ENCODE measurements around the gene PLAAT4. TPM values are rescaled to one million over a fixed set of nuclear protein-coding genes. Genes with fewer than 3 reads are reported as not detected.

Gene PLAAT4
- total and polyA plus RNA-seq, 2 donors (not counting 3 experiments of a cell fraction or from before 2014, with no cell fraction given): 0.95 to 1.7 TPM

DNA sequence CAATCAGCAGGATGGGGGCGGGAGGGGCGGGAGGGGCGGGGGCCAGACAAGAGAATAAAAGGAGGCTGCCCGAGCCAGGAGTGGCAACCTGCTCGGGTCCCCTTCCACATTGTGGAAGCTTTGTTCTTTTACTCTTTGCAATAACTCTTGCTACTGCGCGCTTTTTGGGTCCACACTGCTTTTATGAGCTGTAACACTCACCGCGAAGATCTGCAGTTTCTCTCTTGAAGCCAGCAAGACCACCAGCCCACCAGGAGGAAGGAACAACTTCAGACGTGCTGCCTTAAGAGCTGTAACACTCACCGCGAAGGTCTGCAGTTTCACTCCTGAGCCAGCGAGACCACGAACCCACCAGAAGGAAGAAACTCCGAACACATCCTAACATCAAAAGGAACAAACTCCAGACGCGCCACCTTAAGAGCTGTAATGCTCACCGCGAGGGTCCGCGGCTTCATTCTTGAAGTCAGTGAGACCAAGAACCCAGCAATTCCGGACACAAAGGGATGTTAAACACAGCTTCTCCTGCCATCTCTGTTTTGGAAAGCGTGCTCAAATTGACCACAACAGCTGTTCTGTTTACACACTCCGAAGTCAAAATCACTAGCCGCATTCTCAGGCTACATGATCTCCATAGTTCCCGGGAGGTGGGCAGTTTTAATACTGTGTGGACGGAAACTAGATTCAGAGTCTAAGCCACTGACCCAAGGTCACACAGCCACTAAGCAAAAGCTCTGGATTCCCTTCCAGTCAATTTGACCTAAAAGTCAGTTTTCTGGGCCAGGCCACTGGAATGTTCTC is 14.7 kb downstream of the PLAAT4 start:
- Histone ChIP-seq H3K9ac (replicated peaks; ENCODE audit: extremely low read depth, insufficient read depth, low read length) (no peak overlapping the region), H3K4me2 (ENCODE audit: insufficient read depth, low read length) (no peak overlapping the region), H3K36me3 (ENCODE audit: control insufficient read depth in 2 of 2, extremely low read depth in 1 of 2, insufficient read depth in 2 of 2, low read length in 2 of 2) (no peaks in the 10 kb centered on the region), H3K27ac (ENCODE audit: insufficient read depth, low read depth, low read length) (no peak overlapping the region), H3K4me3 (replicated peaks in 1 of 3; ENCODE audit: insufficient read depth in 1 of 3, low read depth in 1 of 3, low read length in 3 of 3) (no peak overlapping the region), H3K9me1 (replicated peaks; ENCODE audit: control insufficient read depth, extremely low read depth, insufficient read depth, low read length) (no peaks in the 10 kb centered on the region), H3K9me3 (replicated peaks; ENCODE audit: control insufficient read depth, insufficient read depth, low read length) (no peaks in the 10 kb centered on the region), H3K27me3 (ENCODE audit: control insufficient read depth in 2 of 2, insufficient read depth in 2 of 2, low read length in 2 of 2) (peaks cover 0 to 3% of the 10 kb centered on the region in 2 experiments), H3K4me1 (ENCODE audit: control insufficient read depth, extremely low read depth, insufficient read depth, low read length) (no peaks in the 10 kb centered on the region), H4K20me1 (replicated peaks; ENCODE audit: control insufficient read depth, extremely low read depth, insufficient read depth, low read length) (no peaks in the 10 kb centered on the region), H3K79me2 (ENCODE audit: control insufficient read depth, insufficient read depth, low read length) (no peaks in the 10 kb centered on the region), H2AFZ (ENCODE audit: low read depth, low read length) (no peak overlapping the region)
- TF ChIP-seq MYC (IDR thresholded peaks at IDR 0.05; ENCODE audit: low read depth, low read length) (no peak), POLR2AphosphoS5 (IDR thresholded peaks at IDR 0.05; ENCODE audit: insufficient read depth, low read depth, low read length) (no peak), GATA2 (IDR thresholded peaks at IDR 0.05; ENCODE audit: insufficient read depth, insufficient read length, low read depth, low read length) (no peak), JUN (IDR thresholded peaks at IDR 0.05; ENCODE audit: borderline replicate concordance, insufficient read depth, insufficient read length, low read depth) (no peak), POLR2A (IDR thresholded peaks at IDR 0.05; ENCODE audit: low read depth, low read length) (no peak)
- TF ChIP-seq, protein P1, sequence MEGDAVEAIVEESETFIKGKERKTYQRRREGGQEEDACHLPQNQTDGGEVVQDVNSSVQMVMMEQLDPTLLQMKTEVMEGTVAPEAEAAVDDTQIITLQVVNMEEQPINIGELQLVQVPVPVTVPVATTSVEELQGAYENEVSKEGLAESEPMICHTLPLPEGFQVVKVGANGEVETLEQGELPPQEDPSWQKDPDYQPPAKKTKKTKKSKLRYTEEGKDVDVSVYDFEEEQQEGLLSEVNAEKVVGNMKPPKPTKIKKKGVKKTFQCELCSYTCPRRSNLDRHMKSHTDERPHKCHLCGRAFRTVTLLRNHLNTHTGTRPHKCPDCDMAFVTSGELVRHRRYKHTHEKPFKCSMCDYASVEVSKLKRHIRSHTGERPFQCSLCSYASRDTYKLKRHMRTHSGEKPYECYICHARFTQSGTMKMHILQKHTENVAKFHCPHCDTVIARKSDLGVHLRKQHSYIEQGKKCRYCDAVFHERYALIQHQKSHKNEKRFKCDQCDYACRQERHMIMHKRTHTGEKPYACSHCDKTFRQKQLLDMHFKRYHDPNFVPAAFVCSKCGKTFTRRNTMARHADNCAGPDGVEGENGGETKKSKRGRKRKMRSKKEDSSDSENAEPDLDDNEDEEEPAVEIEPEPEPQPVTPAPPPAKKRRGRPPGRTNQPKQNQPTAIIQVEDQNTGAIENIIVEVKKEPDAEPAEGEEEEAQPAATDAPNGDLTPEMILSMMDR (IDR thresholded peaks at IDR 0.05; ENCODE audit: extremely low read depth in 1 of 2, insufficient read depth in 1 of 2, low read depth in 1 of 2, low read length in 2 of 2): no peak
- TF ChIP-seq, protein P2, sequence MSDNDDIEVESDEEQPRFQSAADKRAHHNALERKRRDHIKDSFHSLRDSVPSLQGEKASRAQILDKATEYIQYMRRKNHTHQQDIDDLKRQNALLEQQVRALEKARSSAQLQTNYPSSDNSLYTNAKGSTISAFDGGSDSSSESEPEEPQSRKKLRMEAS (IDR thresholded peaks at IDR 0.05; ENCODE audit: insufficient read depth, insufficient read length): no peak
- intact Hi-C loops (cut with micrococcal nuclease) (no loop called here), dilution Hi-C loops (cut with MboI; ENCODE audit: extremely low pct_ligation_motif_present, low sequenced_read_pairs) (no loop called here)
- BruUV-seq (replicated peaks): no TSS peak
- FAIRE-seq: no peak
- ChIA-PET CTCF (interaction anchor here (1.0 to 1.6 kb wide), 2 partner anchors 8 to 14 kb away, joined by 4 to 8 read pairs; partner anchors contain the start of gene PLAAT4), POLR2A (no interaction called here)
- no peak for DNase-seq (ENCODE audit: low read depth, low spot score)
